AG04450 (cell line): ENCODE results near the gene TMEM182. TPM values are rescaled to one million over a fixed set of nuclear protein-coding genes. Genes with fewer than 3 reads are reported as not detected.

ENCODE experiments used
- CTCF ChIA-PET: fragments of 300-600, 350-600 bp; formaldehyde crosslinking; extraction: SDS; loops from one replicate; lab custom pipeline; 2022; ENCODE audit warnings: antibody characterized with exemption, inconsistent platforms; lab: Charles Lee
- POLR2A ChIA-PET: fragments of 350-600 bp; formaldehyde crosslinking; extraction: SDS; loops from one replicate; lab custom pipeline; 2021; ENCODE audit warnings: antibody characterized with exemption, inconsistent platforms; lab: Yijun Ruan, JAX
- DNase-seq: peaks from one replicate; pipeline ENCODE4 v3.0.0-alpha.2; 2011; ENCODE audit warnings: low read depth, low spot score
- H3K27ac ChIP-seq: one replicate; pipeline ENCODE4 v1.5.1; 2012; ENCODE audit warnings: low read depth, low read length, control low read depth
- H3K27me3 ChIP-seq: one replicate; pipeline ENCODE4 v1.6.0; 2012; ENCODE audit warnings: low read length; ENCODE audit not compliant: control insufficient read depth, insufficient read depth
- H3K4me3 ChIP-seq: 2 replicates; pipeline ENCODE4 v1.5.1; 2011; ENCODE audit warnings: mild to moderate bottlenecking, low read depth, low read length, control low read depth
- H3K9me3 ChIP-seq: 2 replicates; pipeline ENCODE4 v1.5.1; 2012; ENCODE audit warnings: low read length; ENCODE audit not compliant: control insufficient read depth, insufficient read depth
- polyA plus RNA-seq: library from polyadenylated mRNA; depleted of rRNA; stranded (reverse); fragments of >200 nt; gene quantifications from 2 replicates; pipeline ENCODE4 v1.2.3, GENCODE V29; 2011
- TF ChIP-seq, protein P1 (sequence below): IDR thresholded peaks from 2 replicates; pipeline ENCODE4 v1.5.1; 2011; ENCODE audit warnings: low read depth, low read length, control low read depth, inconsistent platforms

TMEM182 gene
- polyA plus RNA-seq, 1 experiment, result 3.6 TPM

DNA sequence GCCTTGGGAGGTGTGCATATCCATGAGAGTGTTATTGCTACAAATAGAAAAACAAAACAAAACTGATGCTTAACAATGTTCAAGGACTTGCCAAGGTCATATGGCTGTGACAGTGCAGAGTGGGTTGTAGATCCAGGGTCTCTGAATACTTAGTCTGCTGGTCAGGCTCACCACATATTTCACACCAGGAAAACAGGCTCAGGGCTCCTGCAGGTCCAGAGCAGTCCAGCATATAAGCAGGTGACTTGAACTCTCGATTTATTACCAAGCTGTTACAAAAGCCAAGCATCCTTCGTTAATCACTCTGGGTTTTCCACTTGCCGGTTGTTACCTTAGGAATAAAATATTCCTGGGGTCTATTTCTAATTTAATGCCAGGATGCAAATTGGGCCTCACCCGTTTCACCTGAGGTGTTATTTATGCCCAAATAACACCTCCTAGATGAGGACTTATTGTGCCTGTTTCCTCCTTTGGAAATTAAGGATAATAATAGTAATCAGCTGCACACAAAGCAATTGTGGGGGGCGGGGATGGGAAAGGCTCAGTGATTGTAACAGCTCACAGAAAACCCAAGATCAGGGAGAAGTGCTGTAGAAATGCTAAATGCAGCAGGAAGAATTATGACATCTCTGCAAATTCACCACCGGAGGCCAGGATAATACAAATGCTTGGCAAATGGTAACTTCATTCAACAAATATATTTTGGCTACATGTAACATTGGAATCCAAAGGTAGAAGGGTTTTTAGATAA lies 72.9 kb downstream of the TMEM182 start:
- Histone ChIP-seq H3K27ac (no peak overlapping the region), H3K27me3 (no peaks in the 10 kb centered on the region), H3K9me3 (no peaks in the 10 kb centered on the region), H3K4me3 (no peak overlapping the region)
- TF ChIP-seq, protein P1, sequence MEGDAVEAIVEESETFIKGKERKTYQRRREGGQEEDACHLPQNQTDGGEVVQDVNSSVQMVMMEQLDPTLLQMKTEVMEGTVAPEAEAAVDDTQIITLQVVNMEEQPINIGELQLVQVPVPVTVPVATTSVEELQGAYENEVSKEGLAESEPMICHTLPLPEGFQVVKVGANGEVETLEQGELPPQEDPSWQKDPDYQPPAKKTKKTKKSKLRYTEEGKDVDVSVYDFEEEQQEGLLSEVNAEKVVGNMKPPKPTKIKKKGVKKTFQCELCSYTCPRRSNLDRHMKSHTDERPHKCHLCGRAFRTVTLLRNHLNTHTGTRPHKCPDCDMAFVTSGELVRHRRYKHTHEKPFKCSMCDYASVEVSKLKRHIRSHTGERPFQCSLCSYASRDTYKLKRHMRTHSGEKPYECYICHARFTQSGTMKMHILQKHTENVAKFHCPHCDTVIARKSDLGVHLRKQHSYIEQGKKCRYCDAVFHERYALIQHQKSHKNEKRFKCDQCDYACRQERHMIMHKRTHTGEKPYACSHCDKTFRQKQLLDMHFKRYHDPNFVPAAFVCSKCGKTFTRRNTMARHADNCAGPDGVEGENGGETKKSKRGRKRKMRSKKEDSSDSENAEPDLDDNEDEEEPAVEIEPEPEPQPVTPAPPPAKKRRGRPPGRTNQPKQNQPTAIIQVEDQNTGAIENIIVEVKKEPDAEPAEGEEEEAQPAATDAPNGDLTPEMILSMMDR, result no peak
- CTCF ChIA-PET, result no interaction called here
- no peak for DNase-seq
- POLR2A ChIA-PET, result no interaction called here

DNA sequence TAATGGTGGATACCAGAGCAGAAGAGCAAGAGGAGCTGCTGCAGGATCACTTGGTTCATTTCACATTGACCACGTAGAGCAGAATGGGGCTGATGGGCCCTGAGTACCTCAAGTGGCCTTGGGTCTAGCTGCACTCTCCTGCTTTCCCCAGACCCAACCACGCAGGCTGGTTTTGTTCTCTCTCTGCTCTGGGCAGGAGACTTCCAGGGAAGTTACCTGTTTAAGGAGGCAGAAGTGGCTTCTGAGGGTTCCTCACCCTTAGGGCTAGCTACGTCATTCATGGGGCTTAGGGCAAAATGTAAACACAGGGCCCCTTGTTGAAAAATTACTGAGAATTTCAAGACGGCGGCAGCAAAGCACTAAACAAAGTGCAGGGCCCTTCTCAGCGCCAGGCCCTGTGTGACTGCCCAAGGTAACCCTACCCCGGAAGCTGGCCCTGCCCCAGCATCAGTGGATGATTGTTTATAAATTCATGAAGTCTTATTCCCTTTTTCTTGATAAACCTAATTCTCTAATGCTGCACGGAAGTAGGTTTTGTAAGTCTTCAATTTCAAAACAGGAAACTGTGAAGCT lies 75.9 kb downstream of the TMEM182 start:
- H3K9me3 ChIP-seq, result no peaks in the 10 kb centered on the region
- no peak overlapping the region for H3K27ac ChIP-seq
- CTCF ChIA-PET, result interaction anchor here (0.6 kb wide), 1 partner anchor 59 kb away, joined by 3 read pairs; no protein-coding TSS in a partner anchor
- POLR2A ChIA-PET, result no interaction called here
- no peak for DNase-seq
- H3K4me3 ChIP-seq, result no peak overlapping the region
- TF ChIP-seq, protein P1, result no peak
- no peaks in the 10 kb centered on the region for H3K27me3 ChIP-seq

DNA sequence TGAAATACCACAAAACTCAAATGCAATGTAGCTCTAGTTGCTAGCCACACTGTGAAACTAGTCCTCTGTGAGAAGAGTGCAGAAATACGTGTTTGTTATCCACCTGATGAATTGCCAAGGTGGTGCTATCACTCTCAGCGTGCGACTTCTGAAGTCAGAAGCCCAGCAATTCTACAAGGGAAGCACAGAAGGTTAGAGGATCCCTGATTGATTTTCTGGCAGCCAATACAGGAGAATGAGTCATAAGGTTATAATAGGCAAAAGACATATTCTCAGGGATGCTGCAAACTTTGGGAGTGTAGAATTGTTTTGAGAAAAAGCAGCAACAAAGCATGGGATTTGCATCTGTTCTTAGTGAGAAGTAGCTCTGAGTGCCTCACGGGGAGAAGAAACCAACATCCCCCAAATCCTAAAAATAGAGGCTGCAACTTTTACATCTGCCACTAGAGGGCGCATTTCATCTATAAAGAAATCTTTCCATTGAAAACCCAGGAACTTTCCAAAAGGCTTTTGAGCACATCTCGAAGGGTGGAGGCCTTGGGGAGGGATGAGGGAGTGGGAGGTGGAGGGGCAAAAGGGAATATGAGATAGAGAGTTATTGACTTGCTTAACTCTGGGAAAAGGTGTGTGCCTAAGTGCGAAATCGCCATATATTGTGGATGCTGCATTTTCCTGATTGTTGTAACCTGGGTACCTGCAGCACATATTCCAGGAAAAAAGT lies 78.0 kb downstream of the TMEM182 start:
- peak; percentile 10 for DNase-seq
- no peaks in the 10 kb centered on the region for H3K9me3 ChIP-seq
- CTCF ChIA-PET, result interaction anchor here (0.5 to 1.3 kb wide), 16 partner anchors 8 to 373 kb away, joined by 3 to 8 read pairs (median 4); partner anchors contain the start of gene TMEM182
- POLR2A ChIA-PET, result no interaction called here
- TF ChIP-seq, protein P1, result peak; percentile 73
- H3K4me3 ChIP-seq, result no peak overlapping the region
- H3K27ac ChIP-seq, result no peak overlapping the region
- H3K27me3 ChIP-seq, result no peaks in the 10 kb centered on the region

DNA sequence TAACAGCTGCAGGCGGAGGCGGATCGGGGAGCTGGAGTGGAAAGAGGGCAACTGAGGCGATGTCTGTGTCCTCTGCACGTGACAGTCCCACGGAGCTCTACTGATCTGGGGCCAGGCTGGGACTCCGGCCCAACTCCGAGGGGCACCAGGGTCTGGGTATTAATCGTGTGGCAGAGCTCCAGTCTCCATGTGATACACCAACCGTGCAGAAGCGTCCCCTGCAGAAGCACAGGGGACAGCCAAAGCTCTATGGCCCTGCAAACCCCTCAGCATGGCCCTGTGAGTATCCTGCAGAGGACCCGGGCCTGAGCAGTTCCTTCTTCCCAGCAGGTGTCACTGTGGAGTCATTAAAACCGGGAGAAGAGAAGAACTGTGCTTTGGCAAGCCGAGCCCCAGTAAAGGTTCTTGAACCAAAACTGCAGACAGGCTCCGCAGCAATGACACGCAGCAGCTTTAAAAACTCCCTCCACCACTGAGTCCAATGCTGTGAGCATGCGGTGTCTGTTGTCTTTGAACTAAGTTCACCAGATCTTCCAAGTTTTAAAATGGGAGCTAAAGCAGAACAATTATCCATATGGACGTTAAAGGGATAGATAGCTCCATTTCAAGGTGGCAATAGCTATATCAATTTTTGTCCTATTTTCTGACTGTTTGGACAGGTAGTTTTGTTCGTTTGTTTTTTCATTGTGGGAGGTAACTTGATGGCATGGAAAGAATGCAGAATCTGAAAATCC lies 79.4 kb downstream of the TMEM182 start:
- DNase-seq, result peak; percentile 1
- no peaks in the 10 kb centered on the region for H3K27me3 ChIP-seq
- no peak overlapping the region for H3K27ac ChIP-seq
- TF ChIP-seq, protein P1, result peak; percentile 62
- no peaks in the 10 kb centered on the region for H3K9me3 ChIP-seq
- no peak overlapping the region for H3K4me3 ChIP-seq
- ChIA-PET CTCF (interaction anchor here (0.5 to 2.2 kb wide), 20 partner anchors 9 to 785 kb away, joined by 3 to 16 read pairs (median 3); no protein-coding TSS in a partner anchor), POLR2A (no interaction called here)
